Kasumi-1 (cell line): ENCODE results near the gene PPP6R2.

Source experiments
- DNase-seq, 2 experiments: peaks; one replicate each; lab custom pipeline; 2025; lab: John Stamatoyannopoulos, UW

PPP6R2 gene

GRCh38 chr22:50483977-50484853 lies 141.1 kb downstream of the PPP6R2 start:
- DNase-seq, result no peak

- DNase-seq, result no peak
Measured at GRCh38 chr22:50485221-50486131, 142.3 kb downstream of the PPP6R2 start.

GRCh38 chr22:50486561-50487289 lies 143.6 kb downstream of the PPP6R2 start, which contains the start of gene MIOX:
Gene MIOX (plus strand): TSS chr22:50486859. CDS start chr22:50486898, 39 bp downstream.
- no peak for DNase-seq

GRCh38 chr22:50487290-50488005 lies 144.3 kb downstream of the PPP6R2 start:
- DNase-seq, result no peak

- DNase-seq, result no peak
Measured at GRCh38 chr22:50488006-50488677, 145.0 kb downstream of the PPP6R2 start.

GRCh38 chr22:50488886-50489285 lies 145.8 kb downstream of the PPP6R2 start:
- DNase-seq, result no peak

GRCh38 chr22:50489363-50490243 lies 146.5 kb downstream of the PPP6R2 start:
- no peak for DNase-seq

GRCh38 chr22:50490531-50491308 lies 147.6 kb downstream of the PPP6R2 start:
- DNase-seq, result peak; percentile 44 to 47
